Fibroblast of peridontal ligament (primary cell): ENCODE results near the gene DDX39A.
"Not testable (repeated sequence)": the region's sequence is repeated elsewhere in the genome, so short reads cannot be mapped to it uniquely, and the experiment has no call there.

Source experiments
- DNase-seq: peaks from one replicate; pipeline ENCODE4 v3.0.0-alpha.2; 2010; ENCODE audit errors: extremely low read depth

The DDX39A gene

DNA sequence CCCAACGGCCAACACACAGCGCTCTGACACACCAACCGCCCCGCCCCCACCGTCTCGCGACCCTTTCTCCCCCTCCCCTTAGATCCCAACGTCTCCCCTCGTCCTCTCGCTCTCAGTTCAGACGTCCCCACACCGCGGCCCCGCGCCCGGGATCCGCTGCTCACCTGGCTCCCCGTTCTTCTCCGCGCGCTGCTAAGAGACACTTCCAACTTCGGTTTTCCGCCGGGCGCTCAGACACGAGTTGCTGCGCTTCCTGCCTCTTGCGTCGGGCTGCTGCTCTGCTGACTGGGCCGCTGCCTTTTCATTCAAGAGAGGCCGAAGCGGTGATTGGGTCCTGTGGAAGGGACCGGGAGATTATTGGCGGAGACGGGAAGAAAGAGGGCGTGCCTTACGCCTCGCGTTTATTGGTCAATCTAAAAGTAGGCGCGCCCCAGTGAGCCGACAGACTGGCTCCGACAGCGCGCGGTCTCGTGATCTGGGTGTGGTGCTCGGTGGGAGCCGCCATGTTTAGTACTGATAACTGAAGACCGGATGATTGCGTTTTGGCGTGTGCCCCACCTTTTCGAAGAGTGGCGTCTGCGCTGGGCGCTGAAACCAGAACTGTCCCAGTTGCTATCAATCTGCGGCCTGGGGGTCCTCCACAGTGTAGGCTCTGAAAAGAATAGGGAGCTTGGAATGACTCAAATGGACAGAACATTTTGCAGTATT is at the start of gene DDX39A:
TSS of gene DDX39A (minus strand) at position 236 of the 708 bp plus-strand sequence. CDS start 6,121 bp downstream, outside the sequence.
- DNase-seq: peak; percentile 99

DNA sequence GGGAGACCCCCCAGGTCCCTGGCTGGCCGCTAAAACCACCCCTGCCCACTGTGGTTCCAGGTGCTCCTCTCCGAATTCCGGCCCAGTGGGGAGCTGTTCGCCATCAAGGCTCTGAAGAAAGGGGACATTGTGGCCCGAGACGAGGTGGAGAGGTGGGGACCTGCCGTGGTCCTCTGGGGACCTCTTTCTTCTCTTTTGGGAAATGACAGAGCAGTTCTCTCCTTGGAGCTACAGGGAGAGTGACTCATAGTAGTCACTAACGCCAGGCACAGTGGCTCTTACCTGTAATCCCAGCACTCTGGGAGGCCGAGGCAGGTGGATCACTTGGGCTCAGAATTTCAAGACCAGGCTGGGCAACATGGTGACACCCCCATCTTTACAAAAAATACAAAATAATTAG is 48.7 kb upstream of the DDX39A start:
- no peak for DNase-seq

DNA sequence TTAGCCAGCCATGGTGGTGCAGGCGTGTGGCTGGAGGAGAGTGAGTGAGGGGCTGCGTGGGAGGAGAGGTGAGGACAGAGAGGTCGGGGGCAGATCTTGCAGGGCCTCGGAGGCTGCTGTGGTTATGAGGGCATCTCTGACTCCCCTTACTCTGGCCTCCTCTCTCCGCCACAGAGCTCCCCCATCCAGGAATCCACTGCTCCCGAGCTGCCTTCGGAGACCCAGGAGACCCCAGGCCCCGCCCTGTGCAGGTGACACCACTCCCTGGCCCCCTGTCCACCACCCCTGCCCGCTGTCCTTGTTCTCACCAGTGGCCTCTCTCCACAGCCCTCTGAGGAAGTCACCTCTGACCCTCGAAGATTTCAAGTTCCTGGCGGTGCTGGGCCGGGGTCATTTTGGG is 48.2 kb upstream of the DDX39A start:
- DNase-seq: no peak

DNA sequence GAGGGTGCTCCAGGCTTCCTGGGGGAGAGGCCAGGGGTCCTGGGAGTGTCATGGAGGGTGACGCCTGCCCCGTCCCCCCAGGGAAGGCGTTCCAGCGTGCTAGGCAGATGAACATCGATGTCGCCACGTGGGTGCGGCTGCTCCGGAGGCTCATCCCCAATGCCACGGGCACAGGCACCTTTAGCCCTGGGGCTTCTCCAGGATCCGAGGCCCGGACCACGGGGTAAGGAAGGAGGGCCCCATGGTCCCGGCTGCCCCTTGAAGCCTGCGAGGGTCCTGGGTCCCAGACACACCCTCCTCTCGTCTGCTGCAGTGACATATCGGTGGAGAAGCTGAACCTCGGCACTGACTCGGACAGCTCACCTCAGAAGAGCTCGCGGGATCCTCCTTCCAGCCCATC is 44.6 kb upstream of the DDX39A start:
- DNase-seq: no peak

DNA sequence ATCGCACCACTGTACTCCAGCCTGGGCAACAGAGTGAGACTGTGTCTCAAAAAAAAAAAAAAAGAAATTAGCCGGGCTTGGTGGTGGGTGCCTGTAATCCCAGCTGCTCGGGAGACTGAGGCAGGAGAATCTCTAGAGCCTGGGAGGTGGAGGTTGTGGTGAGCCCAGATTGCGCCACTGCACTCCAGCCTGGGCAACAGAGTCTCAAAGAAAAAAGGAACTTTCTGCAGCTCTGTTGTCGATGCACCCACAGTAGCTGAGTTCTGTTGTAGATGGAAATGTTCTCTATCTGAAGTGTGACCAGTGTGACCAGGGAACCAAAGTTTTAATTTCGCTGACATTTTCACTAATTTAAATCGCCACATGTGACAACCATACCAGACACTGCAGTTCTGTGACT is 43.3 kb upstream of the DDX39A start:
- DNase-seq: not testable (repeated sequence)

DNA sequence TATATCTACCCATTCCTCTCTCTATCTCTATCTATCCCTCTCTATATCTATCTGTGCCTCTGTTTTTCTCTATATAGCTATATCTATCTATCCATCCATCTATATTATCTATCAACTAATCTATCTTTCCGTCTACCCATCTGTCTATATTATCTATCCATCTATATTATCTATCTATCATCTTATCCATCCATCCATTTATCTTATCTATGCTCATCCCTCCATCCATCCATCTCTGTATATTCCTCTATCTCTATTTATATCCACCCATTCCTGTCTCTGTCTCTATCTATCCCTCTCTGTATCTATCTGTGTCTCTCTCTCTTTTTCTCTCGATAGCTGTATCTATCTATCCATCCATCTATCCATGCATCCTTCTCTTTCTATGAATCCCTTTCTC is 41.8 kb upstream of the DDX39A start:
- DNase-seq: no peak

DNA sequence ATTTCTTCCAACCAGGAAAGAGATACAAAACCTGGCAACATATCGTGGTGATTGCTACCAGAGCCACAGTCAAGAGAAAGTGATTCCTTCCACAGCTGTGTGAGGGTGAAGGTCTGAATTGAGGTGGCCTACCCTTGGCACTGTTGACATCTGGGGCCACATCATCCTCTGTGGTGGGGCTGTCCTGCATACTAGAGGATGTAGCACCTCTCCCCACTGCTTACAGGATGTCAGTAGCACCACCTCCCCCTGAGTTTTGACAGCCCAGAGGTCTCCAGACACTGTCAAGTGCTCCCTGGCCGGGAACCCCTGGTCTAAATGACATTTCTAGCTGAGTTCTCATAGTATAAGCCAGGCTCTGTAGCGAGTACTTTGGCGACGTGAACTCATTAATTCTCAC is 40.6 kb upstream of the DDX39A start:
- DNase-seq: no peak

DNA sequence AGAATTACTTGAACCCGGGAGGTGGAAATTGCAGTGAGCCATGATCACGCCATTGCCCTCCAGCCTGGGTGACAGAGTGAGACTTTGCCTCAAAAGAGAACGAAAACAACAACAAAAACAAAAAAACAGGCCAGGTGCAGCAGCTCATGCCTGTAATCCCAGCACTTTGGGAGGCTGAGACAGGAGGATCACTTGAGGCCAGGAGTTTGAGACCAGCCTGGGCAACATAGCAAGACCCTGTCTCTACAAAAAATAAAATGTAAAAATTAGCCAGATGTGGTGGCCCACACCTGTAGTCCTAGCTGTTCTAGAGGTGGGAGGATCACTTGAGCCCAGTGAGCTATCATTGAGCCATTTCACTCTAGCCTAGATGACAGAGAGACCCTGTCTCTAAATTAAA is 33.2 kb upstream of the DDX39A start:
- not testable (repeated sequence) for DNase-seq

DNA sequence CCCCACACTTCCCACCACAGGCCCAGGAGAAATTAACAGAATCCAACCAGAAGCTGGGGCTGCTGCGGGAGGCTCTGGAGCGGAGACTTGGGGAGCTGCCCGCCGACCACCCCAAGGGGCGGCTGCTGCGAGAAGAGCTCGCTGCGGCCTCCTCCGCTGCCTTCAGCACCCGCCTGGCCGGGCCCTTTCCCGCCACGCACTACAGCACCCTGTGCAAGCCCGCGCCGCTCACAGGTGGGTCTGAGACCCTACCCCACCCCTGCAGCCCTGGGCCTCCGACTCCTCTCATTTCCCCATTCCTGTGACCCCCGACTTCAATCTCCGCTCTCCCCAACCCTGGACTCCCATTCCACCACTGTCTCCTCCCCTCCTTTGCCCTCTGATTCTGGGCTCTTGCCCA is 31.7 kb upstream of the DDX39A start:
- DNase-seq: no peak

DNA sequence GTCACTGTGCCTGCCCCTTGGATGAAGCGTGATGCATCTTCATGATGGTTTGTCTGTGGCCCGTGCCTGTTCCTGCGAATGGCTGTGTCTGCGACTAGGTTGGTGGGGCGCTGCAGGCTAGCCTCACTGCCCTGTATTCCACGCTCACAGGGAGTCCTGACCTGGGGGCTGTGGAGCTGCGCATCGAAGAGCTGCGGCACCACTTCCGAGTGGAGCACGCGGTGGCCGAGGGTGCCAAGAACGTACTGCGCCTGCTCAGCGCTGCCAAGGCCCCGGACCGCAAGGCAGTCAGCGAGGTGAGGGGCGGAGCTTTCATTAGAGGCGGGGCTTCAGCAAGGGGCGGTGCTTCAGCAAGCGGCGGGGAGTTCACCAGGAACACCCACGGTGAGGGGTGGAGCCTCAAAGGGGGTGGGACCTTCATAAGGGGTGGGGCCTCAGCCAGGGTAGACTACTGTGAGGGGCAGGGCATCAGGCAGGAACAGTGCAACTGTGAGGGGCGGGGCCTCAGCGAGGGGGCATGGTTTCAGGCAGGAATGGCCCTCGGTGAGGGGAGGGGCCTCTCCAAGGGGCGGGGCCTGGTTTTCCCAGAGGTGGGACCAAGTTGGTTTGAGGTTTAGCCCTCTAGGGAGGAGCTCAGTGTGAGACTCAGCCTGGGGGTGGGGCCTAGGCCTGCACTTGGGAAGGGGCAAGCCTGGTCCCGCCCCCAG is 31.2 kb upstream of the DDX39A start:
- DNase-seq: no peak

DNA sequence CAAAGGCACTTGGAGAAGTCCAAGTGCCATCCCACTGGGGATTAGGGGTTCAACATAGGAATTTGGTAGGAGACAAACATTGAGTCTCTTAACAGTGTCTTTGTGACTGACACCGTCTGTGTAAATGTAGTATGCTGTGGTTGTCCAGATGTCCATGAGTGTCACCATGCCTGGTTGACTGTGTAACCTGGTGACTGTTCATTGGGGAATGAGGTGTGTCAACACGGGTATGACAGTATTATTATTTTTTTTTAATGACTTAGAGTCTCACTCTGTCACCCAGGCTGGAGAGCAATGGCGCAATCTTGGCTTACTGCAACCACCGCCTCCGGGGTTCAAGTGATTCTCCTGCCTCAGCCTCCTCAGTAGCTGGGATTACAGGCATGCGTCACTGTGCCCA is 30.2 kb upstream of the DDX39A start:
- DNase-seq: no peak

DNA sequence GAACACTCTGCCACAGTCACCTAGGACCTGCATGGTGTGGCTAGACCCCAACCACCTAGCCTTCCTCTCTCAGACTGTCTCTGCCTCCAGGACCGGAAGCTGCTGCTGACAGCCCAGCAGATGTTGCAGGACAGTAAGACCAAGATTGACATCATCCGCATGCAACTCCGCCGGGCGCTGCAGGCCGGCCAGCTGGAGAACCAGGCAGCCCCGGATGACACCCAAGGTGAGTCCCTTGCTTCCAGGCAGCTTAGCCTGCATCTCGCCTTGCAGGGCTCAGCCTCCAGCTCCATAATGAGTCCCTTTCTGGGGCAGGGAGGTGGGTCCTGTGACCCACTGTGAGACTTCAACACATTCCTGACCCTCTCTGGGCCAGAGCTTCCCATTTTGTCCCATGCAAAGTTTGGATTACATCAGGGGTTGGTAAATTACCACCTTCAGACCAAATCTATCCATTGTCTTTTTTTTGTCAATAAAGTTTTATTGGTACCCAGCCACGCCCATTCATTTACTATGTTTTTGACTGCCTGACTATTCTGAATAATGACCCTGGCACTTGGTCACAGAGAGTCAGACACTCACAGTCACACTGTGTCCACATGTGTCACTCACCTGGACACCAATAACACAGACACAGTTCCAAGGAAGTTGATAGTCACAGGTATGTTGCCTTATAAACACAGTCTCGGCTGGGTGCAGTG is 27.3 kb upstream of the DDX39A start:
- no peak for DNase-seq

DNA sequence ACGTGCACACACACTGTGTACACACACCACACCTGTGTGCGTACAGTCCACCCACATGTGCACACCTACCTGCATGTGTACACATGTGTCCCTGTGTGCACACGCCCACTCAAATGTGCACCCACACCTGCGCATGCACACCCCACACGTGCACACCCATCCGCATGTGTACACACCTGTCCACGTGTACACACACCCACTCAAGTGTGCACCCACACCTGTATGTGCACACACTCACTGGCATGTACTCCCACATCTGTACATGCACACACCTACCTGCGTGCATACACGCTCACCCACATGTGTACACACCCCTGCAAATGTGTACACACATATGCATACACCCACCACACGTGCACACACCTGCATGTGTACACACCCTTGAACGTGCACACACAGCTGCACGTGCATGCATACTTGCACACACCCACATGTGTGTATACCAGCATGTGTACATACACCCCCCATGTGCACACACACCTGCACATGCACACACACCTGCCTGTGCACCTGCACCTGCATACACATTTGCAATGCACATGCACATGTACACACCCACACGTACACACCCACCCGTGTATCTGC is 24.6 kb upstream of the DDX39A start:
- no peak for DNase-seq

DNA sequence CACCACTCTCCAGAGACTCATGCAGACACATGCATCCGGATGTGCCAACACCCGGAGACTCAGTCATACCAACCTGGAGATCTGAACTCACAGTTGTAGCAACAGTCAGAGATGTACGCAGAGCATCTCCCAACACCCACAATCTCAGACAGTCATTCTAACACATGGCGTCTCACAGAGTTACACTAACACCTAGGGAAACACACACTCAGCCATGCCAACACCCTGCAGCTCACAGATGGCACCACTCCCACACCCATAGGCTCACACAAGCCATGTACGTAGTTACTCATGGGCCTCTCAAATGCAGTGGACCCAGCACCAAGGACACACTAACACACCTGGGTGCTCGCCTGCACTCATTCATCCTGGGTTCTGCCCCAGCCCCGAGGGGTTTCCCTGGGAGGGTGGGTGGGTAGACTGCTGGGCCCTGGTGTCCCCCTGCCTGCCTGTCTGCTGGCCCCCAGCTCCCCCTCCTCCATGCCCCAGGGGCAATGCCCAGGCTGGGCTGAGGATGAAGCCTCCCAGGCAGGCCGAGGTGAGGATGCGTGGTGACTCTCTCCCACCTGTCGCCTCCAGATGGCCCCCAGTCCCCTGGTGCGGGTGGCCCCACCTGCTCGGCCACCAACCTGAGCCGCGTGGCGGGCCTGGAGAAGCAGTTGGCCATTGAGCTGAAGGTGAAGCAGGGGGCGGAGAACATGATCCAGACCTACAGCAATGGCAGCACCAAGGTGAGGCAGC is 23.9 kb upstream of the DDX39A start:
- no peak for DNase-seq

DNA sequence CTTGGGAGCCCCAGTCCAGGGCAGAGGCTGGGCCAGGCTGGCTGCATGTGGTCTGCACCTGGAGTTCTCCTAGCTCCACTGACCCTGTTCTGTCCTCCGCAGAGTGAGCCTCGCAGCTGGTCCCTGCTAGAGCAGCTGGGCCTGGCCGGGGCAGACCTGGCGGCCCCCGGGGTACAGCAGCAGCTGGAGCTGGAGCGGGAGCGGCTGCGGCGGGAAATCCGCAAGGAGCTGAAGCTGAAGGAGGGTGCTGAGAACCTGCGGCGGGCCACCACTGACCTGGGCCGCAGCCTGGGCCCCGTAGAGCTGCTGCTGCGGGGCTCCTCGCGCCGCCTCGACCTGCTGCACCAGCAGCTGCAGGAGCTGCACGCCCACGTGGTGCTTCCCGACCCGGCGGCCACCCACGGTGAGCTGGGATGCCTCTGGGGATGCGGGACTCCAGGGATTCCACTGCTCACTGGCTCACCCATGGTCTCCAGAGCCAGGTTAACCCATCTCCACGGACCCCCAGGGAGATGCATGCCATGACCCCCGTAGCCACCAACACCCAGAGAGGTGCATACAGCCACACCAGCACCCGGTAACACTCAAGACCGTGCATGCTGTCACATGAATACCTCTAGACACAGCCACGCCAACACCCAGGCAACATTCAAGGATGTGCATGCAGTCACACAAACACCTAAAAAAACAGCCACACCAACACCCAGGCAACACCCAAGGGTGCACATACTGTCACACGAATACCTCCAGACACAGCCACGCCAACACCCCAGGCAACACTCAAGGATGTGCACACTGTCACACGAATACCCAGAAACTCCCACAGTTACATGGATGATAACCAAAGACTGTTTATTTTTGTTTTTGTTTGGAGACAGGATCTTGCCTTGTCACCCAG is 22.1 kb upstream of the DDX39A start:
- DNase-seq: no peak

DNA sequence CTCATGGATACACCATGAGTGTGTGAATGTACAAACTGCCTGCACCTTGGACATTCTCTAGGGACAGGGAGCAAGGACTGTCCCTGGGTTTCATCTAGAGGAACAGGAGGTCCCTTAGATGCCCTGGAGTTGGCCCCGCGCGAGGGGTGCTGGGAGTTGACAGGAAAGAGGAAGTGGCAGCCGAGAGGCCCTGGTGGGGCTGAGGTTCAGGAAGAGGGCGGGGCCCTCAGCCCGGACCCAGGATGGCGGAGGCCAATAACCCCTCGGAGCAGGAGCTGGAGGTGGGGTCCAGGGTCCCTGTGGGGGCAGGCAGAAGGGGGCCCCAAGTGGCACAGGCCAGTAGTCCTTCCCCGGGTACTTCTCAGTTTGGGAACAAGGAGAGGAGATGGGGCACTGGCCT is 20.9 kb upstream of the DDX39A start:
- DNase-seq: no peak

DNA sequence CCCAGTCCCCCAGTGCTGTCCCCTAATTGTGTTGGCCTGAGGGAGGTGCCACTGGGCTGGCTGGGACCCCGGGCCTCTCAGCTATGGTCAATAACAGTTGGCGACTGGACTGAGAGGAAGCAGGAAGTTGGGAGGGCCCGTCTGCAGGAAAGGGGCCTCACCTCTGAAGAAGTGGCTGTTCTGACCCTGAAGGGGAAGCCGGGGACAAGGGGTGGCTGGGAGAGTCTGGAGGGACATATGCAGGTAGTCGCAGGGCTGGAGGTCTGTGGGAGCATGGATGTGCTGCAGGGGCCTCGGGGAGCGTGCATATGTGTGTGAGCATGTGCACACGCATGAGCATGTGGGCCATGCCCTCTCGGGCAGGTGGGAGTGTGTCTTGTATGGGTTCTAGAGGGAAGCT is 19.9 kb upstream of the DDX39A start:
- DNase-seq: no peak

DNA sequence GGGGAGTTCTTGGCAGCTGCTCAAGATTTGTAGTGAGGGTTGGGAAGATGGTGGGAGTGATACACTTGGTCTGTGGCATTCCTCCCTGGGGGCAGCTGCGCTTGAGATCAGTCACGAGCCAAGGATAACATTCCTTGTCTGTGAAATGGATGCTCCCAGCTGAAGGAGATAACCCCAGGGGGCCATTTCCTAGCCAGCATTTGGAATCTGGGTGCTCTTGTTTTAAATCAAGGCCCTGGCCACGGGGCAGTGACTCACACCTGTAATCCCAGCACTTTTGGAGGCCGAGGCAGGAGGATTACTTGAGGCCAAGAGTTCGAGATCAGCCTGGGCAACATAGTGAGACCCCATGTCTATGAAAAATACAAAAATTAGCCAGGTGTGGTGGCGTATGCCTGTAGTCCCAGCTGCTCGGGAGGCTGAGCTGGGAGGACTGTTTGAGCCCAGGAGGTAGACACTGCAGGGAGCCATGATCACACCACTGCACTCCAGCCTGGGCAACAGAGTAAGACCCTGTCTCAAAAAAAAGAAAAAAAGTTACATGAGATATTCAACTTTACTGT is 18.5 kb upstream of the DDX39A start:
- no peak for DNase-seq

DNA sequence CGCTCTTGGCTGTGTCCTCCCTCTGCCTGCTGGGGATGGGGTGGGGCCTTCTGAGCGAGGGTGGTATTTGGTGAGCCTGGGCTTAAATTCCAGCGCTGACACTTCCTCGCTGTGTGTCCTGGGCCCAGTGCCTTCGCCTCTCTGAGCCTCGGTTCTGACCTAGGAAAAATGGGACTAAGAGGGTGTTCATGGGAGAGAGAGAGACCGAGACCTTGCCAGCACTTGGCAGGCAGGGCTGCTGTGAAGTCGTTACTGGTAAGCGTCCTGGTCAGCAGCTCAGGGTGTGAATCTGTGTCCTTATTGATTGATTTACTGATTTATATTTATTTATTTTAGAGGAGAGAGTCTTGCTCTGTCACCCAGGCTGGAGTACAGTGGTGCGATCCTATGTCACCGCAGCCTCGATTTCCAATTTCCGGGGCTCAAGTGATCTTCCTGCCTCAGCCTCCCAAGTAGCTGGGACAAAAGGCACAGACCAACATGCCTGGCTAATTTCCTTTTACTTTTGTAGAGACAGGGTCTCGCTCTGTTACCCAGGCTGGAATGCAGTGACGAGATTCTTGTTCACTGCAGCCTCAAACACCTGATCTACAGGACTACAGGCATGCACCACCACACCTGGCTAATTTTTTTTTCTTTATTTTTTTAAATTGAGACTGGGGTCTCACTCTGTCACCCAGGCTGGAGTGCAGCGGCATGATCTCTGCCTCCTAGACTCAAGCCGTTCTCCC is 16.3 kb upstream of the DDX39A start:
- DNase-seq: no peak
